ENCODE data around the gene ENPP3. TPM values are rescaled to one million over a fixed set of nuclear protein-coding genes. Genes with fewer than 3 reads are reported as not detected.

Gene ENPP3
- 0.09 and 0.15 TPM in 2 replicates for total RNA-seq (2021)
- long read RNA-seq = 0 reads

DNA sequence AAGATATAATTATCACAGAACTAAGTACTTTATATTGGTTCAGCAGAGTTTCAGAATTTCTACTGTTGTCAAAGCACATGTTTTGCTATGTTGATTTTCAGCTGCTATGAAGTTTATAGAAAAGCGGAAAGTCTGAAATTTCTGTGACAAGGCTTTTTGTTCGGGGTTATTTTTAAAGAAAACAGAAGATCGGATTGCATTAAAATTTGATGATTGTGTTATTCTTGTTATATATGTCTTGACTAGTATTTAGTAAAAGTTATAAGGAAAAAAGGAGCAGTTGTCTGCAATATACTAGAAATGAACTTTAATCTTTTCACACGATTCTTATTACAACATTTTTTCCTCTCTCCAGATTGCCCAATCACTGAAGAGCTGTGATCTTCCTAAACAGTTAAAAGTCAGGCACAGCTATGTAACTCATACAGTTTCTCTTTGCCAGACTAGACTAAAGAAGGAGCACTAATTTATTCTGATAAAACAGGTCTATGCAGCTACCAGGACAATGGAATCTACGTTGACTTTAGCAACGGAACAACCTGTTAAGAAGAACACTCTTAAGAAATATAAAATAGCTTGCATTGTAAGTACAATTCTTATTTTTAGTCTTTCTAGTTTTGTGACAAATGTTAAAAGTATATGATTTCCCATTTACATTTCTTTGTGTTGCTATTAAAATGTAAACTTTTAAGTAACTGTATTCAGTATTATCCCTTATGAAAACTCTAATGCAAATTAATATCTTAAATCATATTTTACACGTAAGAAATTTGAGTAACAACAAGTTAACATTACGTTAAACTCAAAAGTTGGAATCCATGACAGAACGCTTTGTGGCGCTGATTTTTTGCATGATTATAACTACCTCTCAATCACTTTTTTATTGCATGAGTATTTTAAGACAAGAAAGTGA is at the start of gene ENPP3:
TSS of gene ENPP3 (plus strand) at position 423 of the 913 bp plus-strand sequence. CDS start at position 506, 83 bp downstream.
- no peak within 1 kb of the TSS for H3T11ph ChIP-seq (ENCODE audit: low read length)
- DNase-seq = no peak
- H2AFZ ChIP-seq (ENCODE audit: low read length) = no peak within 1 kb of the TSS
- H4K5ac ChIP-seq (ENCODE audit: insufficient read length, low read depth, low read length) = no peak within 1 kb of the TSS
- H3K56ac ChIP-seq (ENCODE audit: insufficient read length, low read depth, low read length) = no peak within 1 kb of the TSS
- no peaks in the 10 kb centered on the region for H3K4me1 ChIP-seq (ENCODE audit: insufficient read depth, low read length)
- Mint-ChIP-seq H3K4me1 (no peaks in the 10 kb centered on the region), H3K27me3 (ENCODE audit: low read depth) (no peaks in the 10 kb centered on the region), H3K9me3 (no peaks in the 10 kb centered on the region), H3K27ac (no peak within 1 kb of the TSS), H3K36me3 (ENCODE audit: insufficient read depth in 1 of 3, low read depth in 3 of 3) (no peaks in the 10 kb centered on the region), H3K4me3 (no peak within 1 kb of the TSS)
- no peak within 1 kb of the TSS for H3K27ac ChIP-seq (ENCODE audit: insufficient read length, low read depth, low read length)
- no peaks in the 10 kb centered on the region for H3K9me3 ChIP-seq (ENCODE audit: control insufficient read depth, low read depth, low read length)
- WGBS (ENCODE audit: extremely low coverage, insufficient read length, low lambda C conversion rate) = no CpG with 5 or more reads among the region's 10 CpGs
- H3K27me3 ChIP-seq (ENCODE audit: insufficient read depth, low read length) = no peaks in the 10 kb centered on the region
- H4K91ac ChIP-seq (ENCODE audit: insufficient read length, low read depth, low read length) = no peak within 1 kb of the TSS
- H3K9ac ChIP-seq (ENCODE audit: extremely low read depth, insufficient read length, low read length) = no peak within 1 kb of the TSS
- no peak within 1 kb of the TSS for H4K8ac ChIP-seq (replicated peaks; ENCODE audit: insufficient read length, low read depth, low read length)
- no peak within 1 kb of the TSS for H2BK120ac ChIP-seq (ENCODE audit: low read depth, low read length, poor library complexity, severe bottlenecking)
- H2BK12ac ChIP-seq (ENCODE audit: insufficient read length, low read depth, low read length) = no peak within 1 kb of the TSS
- H2BK5ac ChIP-seq (ENCODE audit: insufficient read length, low read length) = no peak within 1 kb of the TSS
- no peak within 1 kb of the TSS for H2BK15ac ChIP-seq (ENCODE audit: low read depth, low read length)
- no peak within 1 kb of the TSS for H3K18ac ChIP-seq (ENCODE audit: insufficient read length, low read depth, low read length)
- no peaks in the 10 kb centered on the region for H3K23me2 ChIP-seq (ENCODE audit: insufficient read length, low read depth, low read length, poor library complexity, severe bottlenecking)
- H3K79me1 ChIP-seq (ENCODE audit: insufficient read depth, low read depth, low read length, poor library complexity, severe bottlenecking) = no peaks in the 10 kb centered on the region
- H2BK20ac ChIP-seq (ENCODE audit: low read depth, low read length, poor library complexity, severe bottlenecking) = no peak within 1 kb of the TSS
- no peaks in the 10 kb centered on the region for H3K79me2 ChIP-seq (ENCODE audit: insufficient read depth, low read length)
- H3K23ac ChIP-seq (ENCODE audit: insufficient read length, low read depth, low read length) = no peak within 1 kb of the TSS
- no peak within 1 kb of the TSS for H3K4ac ChIP-seq (ENCODE audit: low read depth, low read length)
- H4K20me1 ChIP-seq (ENCODE audit: control insufficient read depth, insufficient read depth, insufficient read length) = no peaks in the 10 kb centered on the region
- TF ChIP-seq CTCF (conservative IDR thresholded peaks at IDR 0.05) = no peak
- no peak within 1 kb of the TSS for H3K14ac ChIP-seq (ENCODE audit: insufficient read depth, low read length)
- H2AK5ac ChIP-seq (ENCODE audit: insufficient read length, low read length) = no peak within 1 kb of the TSS
- no peak within 1 kb of the TSS for H3K4me2 ChIP-seq (ENCODE audit: insufficient read depth, insufficient read length, low read length)

Measured in H9 (cell line).